Hepatocyte (in vitro differentiated cells): Measurements from ENCODE around the gene MLXIP.

ENCODE experiments used
- CTCF ChIP-seq: fragments of 200-600 bp; sonication (generic); IDR thresholded peaks from 2 replicates; pipeline ENCODE4 v1.5.1; 2016; ENCODE audit warnings: antibody characterized with exemption, mild to moderate bottlenecking; ENCODE audit not compliant: poor library complexity
- EZH2 ChIP-seq: fragments of 200-600 bp; sonication (generic); IDR thresholded peaks from 2 replicates; pipeline ENCODE4 v1.6.1; 2016; ENCODE audit warnings: antibody characterized with exemption, mild to moderate bottlenecking, borderline replicate concordance

GRCh38 chr12:122171399-122171798, 92.8 kb downstream of the MLXIP start:
- no peak for TF ChIP-seq CTCF
- no peak for TF ChIP-seq EZH2
